HCT116 (cell line): ENCODE measurements around the gene IDUA. TPM values are rescaled to one million over a fixed set of nuclear protein-coding genes. Genes with fewer than 3 reads are reported as not detected.

Experiments
- ATAC-seq: fragments of 200-7000 bp; cut with Tn5 transposase; 2 replicates; pipeline ENCODE4 v1.9.1; 2020; ENCODE audit warnings: mild to moderate bottlenecking, moderate library complexity
- BruUV-seq: library from RNA; stranded (reverse); fragments of 400-500 nt; replicated peaks from 2 replicates; lab custom pipeline; 2021; lab: Mats Ljungman, UMichigan
- CTCF ChIA-PET: fragments of 300-600 bp; sonication (Branson Sonifier 250); formaldehyde crosslinking; loops from one replicate; lab custom pipeline; 2021; ENCODE audit warnings: antibody characterized with exemption; lab: Charles Lee
- POLR2A ChIA-PET: fragments of 300-600, 350-600 bp; sonication (Branson Sonifier 250); formaldehyde crosslinking; loops from one replicate; lab custom pipeline; 2021; ENCODE audit warnings: antibody characterized with exemption; lab: Charles Lee
- RAD21 ChIA-PET, 2 experiments: fragments of 300-600 bp; sonication (Branson Sonifier 250); formaldehyde crosslinking; loops; one replicate each; lab custom pipeline; 2023; ENCODE audit warnings: low total read pairs in 2 of 2; ENCODE audit not compliant: uncharacterized antibody in 2 of 2, unreplicated experiment in 2 of 2, low non-redundant PET in 1 of 2; lab: Charles Lee
- DNase-seq: peaks from one replicate; pipeline ENCODE4 v3.0.0-alpha.2; 2010; ENCODE audit warnings: low read depth, low spot score
- H2AFZ ChIP-seq: fragments of 200-600 bp; shearing (Covaris generic), sonication (generic); 2 replicates; pipeline ENCODE4 v1.6.1; 2017; ENCODE audit warnings: low read depth, mixed run types, mixed read lengths, antibody characterized with exemption, low read length; ENCODE audit not compliant: poor library complexity, severe bottlenecking
- H3K27ac ChIP-seq: 2 replicates; pipeline ENCODE4 v1.5.1; 2012; ENCODE audit warnings: low read depth, low read length
- H3K27me3 ChIP-seq: fragments of 200-600 bp; sonication (generic); 2 replicates; pipeline ENCODE4 v1.6.1; 2016; ENCODE audit warnings: mixed run types, low read length, mixed read lengths; ENCODE audit not compliant: insufficient read depth
- H3K36me3 ChIP-seq, 2 experiments: fragments of 200-500 bp in 1 of 2; fragments of 200-600 bp in 1 of 2; sonication (Bioruptor generic) in 1 of 2; sonication (generic) in 1 of 2; 2 replicates each; pipeline versions ENCODE4 v1.5.1 to v1.6.1; 2014 to 2016; ENCODE audit warnings: low read length in 2 of 2, inconsistent platforms in 1 of 2, mixed read lengths in 1 of 2, mixed run types in 1 of 2; ENCODE audit not compliant: insufficient read depth in 2 of 2, control insufficient read depth in 1 of 2
- H3K4me1 ChIP-seq, 2 experiments: fragments of 200-600 bp in 1 of 2; sonication (generic) in 1 of 2; 2 replicates each; pipeline versions ENCODE4 v1.5.1 to v1.6.1; 2012 to 2017; ENCODE audit warnings: low read length in 2 of 2, inconsistent platforms in 1 of 2, mild to moderate bottlenecking in 1 of 2, mixed read lengths in 1 of 2, mixed run types in 1 of 2, moderate library complexity in 1 of 2; ENCODE audit not compliant: insufficient read depth in 2 of 2, control insufficient read depth in 1 of 2
- H3K4me2 ChIP-seq: fragments of 200-600 bp; sonication (generic); 2 replicates; pipeline ENCODE4 v1.6.1; 2017; ENCODE audit warnings: mixed run types, low read length, mixed read lengths
- H3K4me3 ChIP-seq, 2 experiments: fragments of 200-600 bp in 1 of 2; sonication (generic) in 1 of 2; replicated peaks in 1 of 2; 2 replicates each; pipeline ENCODE4 v1.5.1; 2011 to 2016; ENCODE audit warnings: low read length in 2 of 2, control low read depth in 1 of 2, low read depth in 1 of 2, mild to moderate bottlenecking in 1 of 2, mixed read lengths in 1 of 2, mixed run types in 1 of 2
- H3K79me2 ChIP-seq: fragments of 200-600 bp; sonication (generic); 2 replicates; pipeline ENCODE4 v1.6.1; 2017; ENCODE audit warnings: mild to moderate bottlenecking, mixed run types, low read length, moderate library complexity, mixed read lengths; ENCODE audit not compliant: insufficient read depth
- H3K9ac ChIP-seq: fragments of 200-600 bp; sonication (generic); 2 replicates; pipeline ENCODE4 v1.6.1; 2016; ENCODE audit warnings: low read length, mixed read lengths
- H3K9me2 ChIP-seq: fragments of 200-600 bp; sonication (generic), shearing (Covaris generic); 2 replicates; pipeline ENCODE4 v1.6.1; 2017; ENCODE audit warnings: mixed run types, mild to moderate bottlenecking, moderate library complexity; ENCODE audit not compliant: insufficient read depth
- H3K9me3 ChIP-seq, 2 experiments: fragments of 200-500 bp in 1 of 2; fragments of 200-600 bp in 1 of 2; sonication (Bioruptor generic) in 1 of 2; sonication (generic) in 1 of 2; 2 replicates each; pipeline ENCODE4 v1.6.1; 2014 to 2017; ENCODE audit warnings: low read length in 2 of 2, mixed read lengths in 2 of 2, inconsistent platforms in 1 of 2, low read depth in 1 of 2, mild to moderate bottlenecking in 1 of 2, mixed run types in 1 of 2, moderate library complexity in 1 of 2; ENCODE audit not compliant: control insufficient read depth in 1 of 2, insufficient read depth in 1 of 2
- H4K20me1 ChIP-seq: fragments of 200-600 bp; sonication (generic), shearing (Covaris generic); 2 replicates; pipeline ENCODE4 v1.6.1; 2017; ENCODE audit warnings: mixed run types, mild to moderate bottlenecking, moderate library complexity; ENCODE audit not compliant: insufficient read depth
- CEBPB ChIP-seq: IDR thresholded peaks from 2 replicates; pipeline ENCODE4 v1.6.1; 2012; ENCODE audit warnings: low read depth
- EGR1 ChIP-seq: IDR thresholded peaks from 2 replicates; pipeline ENCODE4 v1.6.1; 2012; ENCODE audit warnings: low read depth
- ELF1 ChIP-seq: IDR thresholded peaks from 2 replicates; pipeline ENCODE4 v1.6.1; 2012; ENCODE audit warnings: low read depth, borderline replicate concordance
- EZH2 ChIP-seq: fragments of 200-600 bp; sonication (generic); IDR thresholded peaks from 2 replicates; pipeline ENCODE4 v1.6.1; 2017; ENCODE audit warnings: antibody characterized with exemption, mixed run types
- EZH2phosphoT487 ChIP-seq: fragments of 200-600 bp; IDR thresholded peaks from 2 replicates; pipeline ENCODE4 v1.6.1; 2018; ENCODE audit warnings: antibody characterized with exemption, borderline replicate concordance
- POLR2A ChIP-seq: IDR thresholded peaks from 2 replicates; pipeline ENCODE4 v1.7.0; 2011; ENCODE audit warnings: borderline replicate concordance; ENCODE audit not compliant: insufficient read depth, insufficient read length; ENCODE audit errors: extremely low read depth
- POLR2AphosphoS5 ChIP-seq: IDR thresholded peaks from 2 replicates; pipeline ENCODE4 v1.6.1; 2011; ENCODE audit warnings: mild to moderate bottlenecking, low read depth, low read length, moderate library complexity
- SIN3A ChIP-seq: IDR thresholded peaks from 2 replicates; pipeline ENCODE4 v1.6.1; 2012; ENCODE audit warnings: low read depth
- SP1 ChIP-seq: IDR thresholded peaks from 2 replicates; pipeline ENCODE4 v1.6.1; 2012; ENCODE audit warnings: low read depth
- SRF ChIP-seq: IDR thresholded peaks from 2 replicates; pipeline ENCODE4 v1.6.1; 2012; ENCODE audit warnings: low read depth
- TCF7L2 ChIP-seq: IDR thresholded peaks from 2 replicates; pipeline ENCODE4 v1.7.0; 2011; ENCODE audit warnings: borderline replicate concordance, inconsistent platforms; ENCODE audit not compliant: insufficient read depth, insufficient read length; ENCODE audit errors: extremely low read depth
- YY1 ChIP-seq: IDR thresholded peaks from 2 replicates; pipeline ENCODE4 v1.6.1; 2011; ENCODE audit warnings: low read length, low read depth, moderate library complexity, mild to moderate bottlenecking; ENCODE audit not compliant: insufficient replicate concordance; ENCODE audit errors: extremely low read depth
- ZNF274 ChIP-seq: fragments of 200-500 bp; sonication (Bioruptor generic); IDR thresholded peaks from 2 replicates; pipeline ENCODE4 v1.6.1; 2014; ENCODE audit warnings: mild to moderate bottlenecking, low read depth, low read length, inconsistent platforms
- intact Hi-C: fragments of 100-400 bp; cut with micrococcal nuclease; formaldehyde crosslinking; loops from 2 replicates; pipeline ENCODE4 v1.10.0; 2022
- total RNA-seq: library from RNA; stranded (reverse); gene quantifications from one replicate; pipeline ENCODE4 v1.2.1, GENCODE V29; 2021; ENCODE audit not compliant: unreplicated experiment
- TF ChIP-seq, protein P1 (sequence below): IDR thresholded peaks from 2 replicates; pipeline ENCODE4 v1.6.1; 2011; ENCODE audit warnings: mild to moderate bottlenecking, low read length, moderate library complexity; ENCODE audit not compliant: insufficient replicate concordance; ENCODE audit errors: extremely low read depth
- TF ChIP-seq, protein P2 (sequence below): IDR thresholded peaks from 2 replicates; pipeline ENCODE4 v1.6.1; 2012
- TF ChIP-seq, protein P3 (sequence below): IDR thresholded peaks from 2 replicates; pipeline ENCODE4 v1.6.1; 2012; ENCODE audit warnings: low read depth

Gene IDUA
- total RNA-seq, 1 experiment from 2014 or later = 28.2 TPM

DNA sequence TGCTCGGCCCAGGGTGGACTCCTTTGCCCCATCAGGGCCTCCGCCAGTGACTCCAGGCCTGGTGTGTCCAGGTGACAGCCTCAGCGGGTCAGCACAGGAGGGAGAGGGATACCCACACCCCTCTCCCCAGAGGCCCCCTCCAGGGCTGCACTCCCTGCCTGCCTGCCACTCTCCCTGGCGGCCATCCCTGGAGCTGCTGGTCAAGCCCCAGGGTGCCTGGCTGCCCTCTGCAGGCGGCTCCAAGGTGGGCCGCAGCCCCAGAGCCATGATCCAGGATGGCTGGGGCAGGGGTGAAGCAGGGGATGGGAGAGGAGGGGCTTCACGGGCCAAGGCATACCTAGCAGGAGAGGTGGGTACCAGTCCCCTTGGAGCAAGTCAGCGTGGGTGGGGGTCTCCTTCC, 28.3 kb downstream of the IDUA start:
- H3K4me2 ChIP-seq = no peak overlapping the region

More for the DNA sequence above, 28.3 kb downstream of the IDUA start:
- Histone ChIP-seq H3K79me2 (peaks cover 12% of the 10 kb centered on the region; the same call in 1 of the 2 replicates), H3K4me1 (peaks cover 14 to 19% of the 10 kb centered on the region in 2 experiments)
- RAD21 ChIA-PET = no interaction called here
- DNase-seq = no peak
- TF ChIP-seq, protein P1, sequence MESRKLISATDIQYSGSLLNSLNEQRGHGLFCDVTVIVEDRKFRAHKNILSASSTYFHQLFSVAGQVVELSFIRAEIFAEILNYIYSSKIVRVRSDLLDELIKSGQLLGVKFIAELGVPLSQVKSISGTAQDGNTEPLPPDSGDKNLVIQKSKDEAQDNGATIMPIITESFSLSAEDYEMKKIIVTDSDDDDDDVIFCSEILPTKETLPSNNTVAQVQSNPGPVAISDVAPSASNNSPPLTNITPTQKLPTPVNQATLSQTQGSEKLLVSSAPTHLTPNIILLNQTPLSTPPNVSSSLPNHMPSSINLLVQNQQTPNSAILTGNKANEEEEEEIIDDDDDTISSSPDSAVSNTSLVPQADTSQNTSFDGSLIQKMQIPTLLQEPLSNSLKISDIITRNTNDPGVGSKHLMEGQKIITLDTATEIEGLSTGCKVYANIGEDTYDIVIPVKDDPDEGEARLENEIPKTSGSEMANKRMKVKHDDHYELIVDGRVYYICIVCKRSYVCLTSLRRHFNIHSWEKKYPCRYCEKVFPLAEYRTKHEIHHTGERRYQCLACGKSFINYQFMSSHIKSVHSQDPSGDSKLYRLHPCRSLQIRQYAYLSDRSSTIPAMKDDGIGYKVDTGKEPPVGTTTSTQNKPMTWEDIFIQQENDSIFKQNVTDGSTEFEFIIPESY = no peak
- no peak for TF ChIP-seq ZNF274
- TF ChIP-seq POLR2AphosphoS5 = no peak
- no peak for TF ChIP-seq EZH2phosphoT487
- TF ChIP-seq POLR2A = no peak
- TF ChIP-seq EZH2 = no peak
- no peak for TF ChIP-seq SRF
- TF ChIP-seq, protein P2, sequence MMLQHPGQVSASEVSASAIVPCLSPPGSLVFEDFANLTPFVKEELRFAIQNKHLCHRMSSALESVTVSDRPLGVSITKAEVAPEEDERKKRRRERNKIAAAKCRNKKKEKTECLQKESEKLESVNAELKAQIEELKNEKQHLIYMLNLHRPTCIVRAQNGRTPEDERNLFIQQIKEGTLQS = no peak
- TF ChIP-seq, protein P3, sequence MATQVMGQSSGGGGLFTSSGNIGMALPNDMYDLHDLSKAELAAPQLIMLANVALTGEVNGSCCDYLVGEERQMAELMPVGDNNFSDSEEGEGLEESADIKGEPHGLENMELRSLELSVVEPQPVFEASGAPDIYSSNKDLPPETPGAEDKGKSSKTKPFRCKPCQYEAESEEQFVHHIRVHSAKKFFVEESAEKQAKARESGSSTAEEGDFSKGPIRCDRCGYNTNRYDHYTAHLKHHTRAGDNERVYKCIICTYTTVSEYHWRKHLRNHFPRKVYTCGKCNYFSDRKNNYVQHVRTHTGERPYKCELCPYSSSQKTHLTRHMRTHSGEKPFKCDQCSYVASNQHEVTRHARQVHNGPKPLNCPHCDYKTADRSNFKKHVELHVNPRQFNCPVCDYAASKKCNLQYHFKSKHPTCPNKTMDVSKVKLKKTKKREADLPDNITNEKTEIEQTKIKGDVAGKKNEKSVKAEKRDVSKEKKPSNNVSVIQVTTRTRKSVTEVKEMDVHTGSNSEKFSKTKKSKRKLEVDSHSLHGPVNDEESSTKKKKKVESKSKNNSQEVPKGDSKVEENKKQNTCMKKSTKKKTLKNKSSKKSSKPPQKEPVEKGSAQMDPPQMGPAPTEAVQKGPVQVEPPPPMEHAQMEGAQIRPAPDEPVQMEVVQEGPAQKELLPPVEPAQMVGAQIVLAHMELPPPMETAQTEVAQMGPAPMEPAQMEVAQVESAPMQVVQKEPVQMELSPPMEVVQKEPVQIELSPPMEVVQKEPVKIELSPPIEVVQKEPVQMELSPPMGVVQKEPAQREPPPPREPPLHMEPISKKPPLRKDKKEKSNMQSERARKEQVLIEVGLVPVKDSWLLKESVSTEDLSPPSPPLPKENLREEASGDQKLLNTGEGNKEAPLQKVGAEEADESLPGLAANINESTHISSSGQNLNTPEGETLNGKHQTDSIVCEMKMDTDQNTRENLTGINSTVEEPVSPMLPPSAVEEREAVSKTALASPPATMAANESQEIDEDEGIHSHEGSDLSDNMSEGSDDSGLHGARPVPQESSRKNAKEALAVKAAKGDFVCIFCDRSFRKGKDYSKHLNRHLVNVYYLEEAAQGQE = no peak
- no peak for TF ChIP-seq SP1
- no peak for TF ChIP-seq EGR1
- no peak for TF ChIP-seq CEBPB
- TF ChIP-seq TCF7L2 = no peak
- TF ChIP-seq ELF1 = no peak
- TF ChIP-seq YY1 = no peak
- no peak for TF ChIP-seq SIN3A
- TF ChIP-seq, all 23 proteins: peak for 0
- Histone ChIP-seq H3K27me3 (no peaks in the 10 kb centered on the region), H4K20me1 (no peaks in the 10 kb centered on the region), H3K9me2 (no peaks in the 10 kb centered on the region), H3K36me3 (peaks cover 3 to 4% of the 10 kb centered on the region in 2 experiments; a peak in 2 of 4 replicates), H3K27ac (no peak overlapping the region), H3K4me3 (no peak overlapping the region), H3K9ac (no peak overlapping the region), H3K9me3 (no peaks in the 10 kb centered on the region), H2AFZ (no peak overlapping the region)
- no TSS peak for BruUV-seq
- intact Hi-C loops = no loop called here
- ChIA-PET POLR2A (no interaction called here), CTCF (no interaction called here)
- ATAC-seq = no peak
